B cell (primary cell): Measurements from ENCODE around the gene FBLIM1. TPM values are rescaled to one million over a fixed set of nuclear protein-coding genes. Genes with fewer than 3 reads are reported as not detected.

ENCODE experiments used
- ATAC-seq: fragments of 200-7000 bp; cut with Tn5 transposase; one replicate; pipeline ENCODE4 v1.10.0; 2021; ENCODE audit warnings: low read depth, mild to moderate bottlenecking, moderate number of reproducible peaks, moderate library complexity
- CTCF ChIA-PET: fragments of 350-600 bp; sonication (Branson Sonifier 250); formaldehyde crosslinking; loops from one replicate; lab custom pipeline; 2021; ENCODE audit warnings: antibody characterized with exemption, inconsistent platforms; lab: Charles Lee
- POLR2A ChIA-PET: fragments of 350-600 bp; sonication (Branson Sonifier 250); formaldehyde crosslinking; loops from one replicate; lab custom pipeline; 2021; ENCODE audit warnings: antibody characterized with exemption; lab: Charles Lee
- DNase-seq: peaks from one replicate; pipeline ENCODE4 v3.0.0; 2013
- H2AFZ ChIP-seq: 2 replicates; pipeline ENCODE4 v1.6.1; 2012; ENCODE audit warnings: mild to moderate bottlenecking, low read depth, low read length; ENCODE audit not compliant: insufficient read depth, poor library complexity, severe bottlenecking
- H3K27ac ChIP-seq, 2 donors: 1 replicate in 1 of 2; 2 replicates in 1 of 2; pipeline ENCODE4 v1.5.1; 2012 to 2013; ENCODE audit warnings: low read length in 2 of 2, mild to moderate bottlenecking in 2 of 2, moderate library complexity in 1 of 2
- H3K27me3 ChIP-seq, 4 experiments: fragments of 200-600 bp in 1 of 4; sonication (generic) in 1 of 4; replicated peaks in 1 of 4; 1 replicate in 2 of 4; 2 replicates in 2 of 4; pipeline versions ENCODE4 v1.6.1 to v1.7.0; 2013 to 2016; ENCODE audit warnings: low read length in 3 of 4, mild to moderate bottlenecking in 2 of 4, mixed read lengths in 1 of 4, moderate library complexity in 1 of 4; ENCODE audit not compliant: insufficient read depth in 4 of 4, control insufficient read depth in 3 of 4; ENCODE audit errors: control extremely low read depth in 1 of 4
- H3K36me3 ChIP-seq, 2 experiments: replicated peaks in 1 of 2; 1 replicate in 1 of 2; 2 replicates in 1 of 2; pipeline versions ENCODE4 v1.6.1 to v1.7.1; 2013; ENCODE audit warnings: low read length in 1 of 2; ENCODE audit not compliant: insufficient read depth in 2 of 2, control insufficient read depth in 1 of 2; ENCODE audit errors: control extremely low read depth in 1 of 2, extremely low read depth in 1 of 2
- H3K4me1 ChIP-seq, 2 donors: fragments of 200-600 bp in 1 of 2; sonication (generic) in 1 of 2; 1 replicate in 1 of 2; 2 replicates in 1 of 2; pipeline versions ENCODE4 v1.5.1 to v1.6.1; 2013 to 2017; ENCODE audit warnings: low read length in 2 of 2; ENCODE audit not compliant: control insufficient read depth in 2 of 2, insufficient read depth in 2 of 2
- H3K4me2 ChIP-seq: replicated peaks from 2 replicates; pipeline ENCODE3; 2012; ENCODE audit warnings: mild to moderate bottlenecking, low read depth, low read length; ENCODE audit not compliant: poor library complexity, severe bottlenecking
- H3K4me3 ChIP-seq, 5 experiments: fragments of 200-600 bp in 1 of 5; sonication (generic) in 1 of 5; 1 replicate in 3 of 5; 2 replicates in 2 of 5; pipeline versions ENCODE4 v1.5.1 to v1.7.0; 2011 to 2016; ENCODE audit warnings: low read length in 4 of 5, mild to moderate bottlenecking in 4 of 5, low read depth in 2 of 5, control low read depth in 1 of 5, moderate library complexity in 1 of 5; ENCODE audit not compliant: insufficient read depth in 1 of 5; ENCODE audit errors: control extremely low read depth in 1 of 5, extremely low read depth in 1 of 5
- H3K79me2 ChIP-seq: fragments of 200-600 bp; sonication (generic); one replicate; pipeline ENCODE4 v1.6.0; 2016; ENCODE audit warnings: low read length; ENCODE audit not compliant: control insufficient read depth, insufficient read depth
- H3K9ac ChIP-seq: fragments of 200-600 bp; sonication (generic); 2 replicates; pipeline ENCODE4 v1.6.1; 2017; ENCODE audit warnings: mild to moderate bottlenecking, low read length, moderate library complexity
- H3K9me3 ChIP-seq, 3 donors: one replicate each; pipeline versions ENCODE4 v1.6.1 to v1.7.1; 2013; ENCODE audit warnings: low read length in 2 of 3; ENCODE audit not compliant: control insufficient read depth in 2 of 3, insufficient read depth in 1 of 3; ENCODE audit errors: control extremely low read depth in 1 of 3
- H4K20me1 ChIP-seq: 2 replicates; pipeline ENCODE4 v1.6.0; 2012; ENCODE audit warnings: mild to moderate bottlenecking, low read length; ENCODE audit not compliant: insufficient read depth, control insufficient read depth, poor library complexity, severe bottlenecking
- H3K27ac Mint-ChIP-seq: one replicate; pipeline ENCODE4 v1.8.0; 2021; ENCODE audit warnings: mixed read lengths
- H3K27me3 Mint-ChIP-seq: one replicate; pipeline ENCODE4 v1.8.0; 2021; ENCODE audit warnings: mixed read lengths
- H3K4me1 Mint-ChIP-seq: one replicate; pipeline ENCODE4 v1.8.0; 2021; ENCODE audit warnings: mixed read lengths
- H3K4me3 Mint-ChIP-seq: one replicate; pipeline ENCODE4 v1.8.0; 2021; ENCODE audit warnings: mixed read lengths
- H3K9me3 Mint-ChIP-seq: one replicate; pipeline ENCODE4 v1.8.0; 2022; ENCODE audit warnings: mixed read lengths; ENCODE audit not compliant: insufficient read depth
- CTCF ChIP-seq: fragments of 200-600 bp; IDR thresholded peaks from one replicate; pipeline ENCODE4 v1.8.0; 2022; ENCODE audit warnings: antibody characterized with exemption, mild to moderate bottlenecking
- EZH2 ChIP-seq: IDR thresholded peaks from 2 replicates; pipeline ENCODE4 v1.6.1; 2012; ENCODE audit warnings: borderline replicate concordance, low read depth, mild to moderate bottlenecking, moderate library complexity, low read length; ENCODE audit not compliant: insufficient read depth, poor library complexity, severe bottlenecking
- WGBS: methylation state at CpG from one replicate; pipeline ENCODE4 v1.1.5; 2013; ENCODE audit warnings: missing lambda C conversion rate; ENCODE audit not compliant: insufficient coverage; 5-methylcytosine and 5-hydroxymethylcytosine counted together
- intact Hi-C: fragments of 100-400 bp; cut with micrococcal nuclease; formaldehyde crosslinking; loops from one replicate; pipeline ENCODE4 v1.10.0; 2022
- polyA plus RNA-seq: library from polyadenylated mRNA; depleted of rRNA; stranded (reverse); fragments of >200 nt; gene quantifications from 2 replicates; pipeline ENCODE4 v1.2.3, GENCODE V29; 2012
- total RNA-seq, 2 donors: library from RNA; stranded (reverse); fragments of 120-200 nt in 1 of 2; gene quantifications; 1 replicate in 1 of 2; 2 replicates in 1 of 2; pipeline versions ENCODE4 v1.2.3 to v1.2.4, GENCODE V29; 2013 to 2022

Gene FBLIM1
- total and polyA plus RNA-seq, 2 donors (not counting 1 experiment from before 2014, with no cell fraction given), result not detected

GRCh38 chr1:15757575-15758342 is 836 bp upstream of the FBLIM1 start:
- no peak overlapping the region for H2AFZ ChIP-seq
- no peaks in the 10 kb centered on the region for H3K9me3 Mint-ChIP-seq
- H3K27ac Mint-ChIP-seq, result no peak overlapping the region
- TF ChIP-seq EZH2 (peak; percentile 96), CTCF (no peak)
- H3K27me3 ChIP-seq, result peaks cover 0 to 54% (median 29%) of the 10 kb centered on the region in 4 experiments
- H3K27me3 Mint-ChIP-seq, result peaks cover 51% of the 10 kb centered on the region
- intact Hi-C loops, result no loop called here
- H4K20me1 ChIP-seq, result no peaks in the 10 kb centered on the region
- ChIA-PET POLR2A (no interaction called here), CTCF (interaction anchor here (0.7 kb wide), 1 partner anchor 60 kb away, joined by 3 read pairs; no protein-coding TSS in a partner anchor)
- no peak overlapping the region for H3K27ac ChIP-seq
- H3K4me1 ChIP-seq, result peaks cover 20 to 25% of the 10 kb centered on the region in 2 donors
- peak overlapping the region; percentile 78 for H3K4me2 ChIP-seq
- peak overlapping the region; percentile 81 for H3K4me3 Mint-ChIP-seq
- no peak for ATAC-seq
- no peaks in the 10 kb centered on the region for H3K79me2 ChIP-seq
- H3K4me1 Mint-ChIP-seq, result peaks cover 24% of the 10 kb centered on the region
- no peak overlapping the region for H3K9ac ChIP-seq
- peaks cover 0 to 10% (median 0%) of the 10 kb centered on the region in 3 donors for H3K9me3 ChIP-seq
- peak; percentile 31 for DNase-seq
- 20% methylated on average over 19 of the region's 24 CpGs for WGBS
- no peaks in the 10 kb centered on the region for H3K36me3 ChIP-seq
- H3K4me3 ChIP-seq, result no peak overlapping the region
